Mammary epithelial cell (primary cell): ENCODE results near the gene USP53.
A peak's percentile ranks its signal among the peaks of the same experiment; 100 is the strongest.

Source experiments
- CTCF ChIP-seq, 2 donors: IDR thresholded peaks in 1 of 2; conservative IDR thresholded peaks in 1 of 2; 2 replicates each; pipeline ENCODE4 v1.5.1; 2011 to 2012; ENCODE audit warnings: inconsistent platforms in 2 of 2, low read length in 2 of 2, mild to moderate bottlenecking in 2 of 2, control low read depth in 1 of 2, low read depth in 1 of 2; ENCODE audit not compliant: insufficient read depth in 1 of 2; ENCODE audit errors: extremely low read depth in 1 of 2
- EZH2 ChIP-seq: IDR thresholded peaks from 2 replicates; pipeline ENCODE4 v1.6.1; 2012; ENCODE audit warnings: low read length, inconsistent platforms, borderline replicate concordance

- peak in 1 of 2 donors; percentile 0 for TF ChIP-seq CTCF (conservative IDR thresholded peaks at IDR 0.05 in 1 of 2, IDR thresholded peaks at IDR 0.05 in 1 of 2; ENCODE audit: extremely low read depth in 1 of 2, insufficient read depth in 1 of 2, low read depth in 1 of 2, low read length in 2 of 2)
- TF ChIP-seq EZH2 = no peak
These were observed at the start of gene USP53 for GRCh38 chr4:119212234-119212963.
